Esophagus muscularis mucosa (tissue), 4 donors: ENCODE data around the gene GNL2. TPM values are rescaled to one million over a fixed set of nuclear protein-coding genes. Genes with fewer than 3 reads are reported as not detected.
"Not testable (repeated sequence)": the region's sequence is repeated elsewhere in the genome, so short reads cannot be mapped to it uniquely, and the experiment has no call there.

Source experiments
- DNase-seq: peaks from one replicate; pipeline ENCODE4 v3.0.0-alpha.2; 2017; ENCODE audit errors: extremely low spot score
- H3K27ac ChIP-seq, 4 donors: fragments of 200-600 bp; sonication (generic); replicated peaks in 1 of 4; 1 replicate in 3 of 4; 2 replicates in 1 of 4; pipeline ENCODE4 v1.5.1; 2016 to 2019; ENCODE audit warnings: mild to moderate bottlenecking in 1 of 4
- H3K27me3 ChIP-seq, 4 donors: fragments of 200-600 bp; sonication (generic); one replicate each; pipeline versions ENCODE4 v1.5.1 to v1.6.0; 2016 to 2019
- H3K36me3 ChIP-seq, 4 donors: fragments of 200-600 bp; sonication (generic); one replicate each; pipeline ENCODE4 v1.5.1; 2016 to 2019
- H3K4me1 ChIP-seq, 4 donors: fragments of 200-600 bp; sonication (generic); one replicate each; pipeline ENCODE4 v1.5.1; 2016 to 2019
- H3K4me3 ChIP-seq, 4 donors: fragments of 200-600 bp; sonication (generic); 1 replicate in 2 of 4; 2 replicates in 2 of 4; pipeline ENCODE4 v1.5.1; 2016 to 2019; ENCODE audit warnings: mild to moderate bottlenecking in 4 of 4, moderate library complexity in 1 of 4
- H3K9me3 ChIP-seq, 4 donors: fragments of 200-600 bp; sonication (generic); 1 replicate in 3 of 4; 2 replicates in 1 of 4; pipeline ENCODE4 v1.5.1; 2016 to 2019
- EP300 ChIP-seq: sonication (generic); formaldehyde crosslinking; IDR thresholded peaks from one replicate; pipeline ENCODE4 v1.6.1; 2017; ENCODE audit warnings: antibody characterized with exemption
- POLR2A ChIP-seq: fragments of 450-650 bp; IDR thresholded peaks from one replicate; pipeline ENCODE4 v1.6.1; 2017; ENCODE audit warnings: antibody characterized with exemption, moderate library complexity, mild to moderate bottlenecking, low read depth
- POLR2AphosphoS5 ChIP-seq, 2 donors: sonication (generic); formaldehyde crosslinking; IDR thresholded peaks; one replicate each; pipeline ENCODE4 v1.6.1; 2017; ENCODE audit warnings: antibody characterized with exemption in 2 of 2
- WGBS: methylation state at CpG from one replicate; pipeline ENCODE4 v1.1.5; 2018; 5-methylcytosine and 5-hydroxymethylcytosine counted together
- intact Hi-C: fragments of 100-400 bp; cut with DNase I; formaldehyde crosslinking; loops from one replicate; pipeline ENCODE4 v1.15.1; 2023
- total RNA-seq, 4 donors: library from RNA; depleted of rRNA; stranded (reverse); fragments of >200 nt; gene quantifications; one replicate each; pipeline versions ENCODE4 v1.1.0 to v1.2.1, GENCODE V29; 2016
- TF ChIP-seq, protein P1 (sequence below), 3 experiments: fragments of 200-600 bp in 2 of 3; fragments of 450-650 bp in 1 of 3; sonication (generic) in 2 of 3; IDR thresholded peaks; one replicate each; pipeline ENCODE4 v1.5.1; 2017 to 2019; ENCODE audit warnings: antibody characterized with exemption in 3 of 3, mild to moderate bottlenecking in 2 of 3, moderate library complexity in 1 of 3

Gene GNL2
- total RNA-seq, 4 donors from 2014 or later: 25.1 to 36.4 (median 27.0) TPM

DNA sequence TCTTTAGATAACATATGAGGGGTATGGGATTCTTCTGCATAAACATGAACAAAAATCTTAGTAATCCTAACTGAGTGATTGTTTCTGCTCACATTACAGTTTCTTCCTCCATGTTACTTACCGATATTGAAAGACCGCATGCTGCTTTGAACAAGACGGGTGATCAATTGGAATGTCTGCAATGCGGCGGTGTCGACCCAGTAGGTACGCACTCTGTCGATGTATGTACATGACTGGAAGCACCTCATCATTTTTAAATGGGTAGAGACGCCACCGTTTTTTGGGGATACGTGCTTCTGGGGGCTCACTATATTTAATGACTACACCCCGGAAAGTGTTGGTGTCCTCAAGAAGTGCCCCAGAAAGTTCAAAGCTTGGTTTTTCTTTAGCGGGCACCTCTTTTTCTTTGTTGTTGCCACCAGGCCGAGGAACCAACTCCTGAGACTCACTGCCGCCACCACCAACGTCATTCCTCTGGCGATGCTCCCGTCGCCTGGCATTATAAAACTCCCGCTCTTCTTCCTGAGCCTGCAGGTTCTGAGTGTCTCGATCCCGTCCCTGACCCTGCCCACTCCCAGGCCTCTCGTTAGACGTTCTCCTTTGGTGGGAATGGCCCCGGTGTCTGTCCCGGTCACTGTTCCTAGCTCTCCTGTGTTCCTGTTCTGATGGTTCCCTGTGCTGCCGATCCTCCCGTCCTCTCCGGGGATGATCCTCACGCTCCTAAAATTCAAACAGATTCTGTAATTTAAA lies 55.5 kb downstream of the GNL2 start:
- WGBS: 95% methylated on average over 30 of the region's 30 CpGs
- Histone ChIP-seq H3K9me3 (no peaks in the 10 kb centered on the region), H3K27me3 (no peaks in the 10 kb centered on the region), H3K36me3 (peaks cover 47 to 92% (median 72%) of the 10 kb centered on the region in 4 donors), H3K27ac (no peak overlapping the region), H3K4me3 (no peak overlapping the region), H3K4me1 (peaks cover 0 to 1% (median 0%) of the 10 kb centered on the region in 4 donors)
- TF ChIP-seq EP300 (no peak), POLR2AphosphoS5 (IDR thresholded peaks at IDR 0.05) (no peak), POLR2A (no peak)
- TF ChIP-seq, protein P1, sequence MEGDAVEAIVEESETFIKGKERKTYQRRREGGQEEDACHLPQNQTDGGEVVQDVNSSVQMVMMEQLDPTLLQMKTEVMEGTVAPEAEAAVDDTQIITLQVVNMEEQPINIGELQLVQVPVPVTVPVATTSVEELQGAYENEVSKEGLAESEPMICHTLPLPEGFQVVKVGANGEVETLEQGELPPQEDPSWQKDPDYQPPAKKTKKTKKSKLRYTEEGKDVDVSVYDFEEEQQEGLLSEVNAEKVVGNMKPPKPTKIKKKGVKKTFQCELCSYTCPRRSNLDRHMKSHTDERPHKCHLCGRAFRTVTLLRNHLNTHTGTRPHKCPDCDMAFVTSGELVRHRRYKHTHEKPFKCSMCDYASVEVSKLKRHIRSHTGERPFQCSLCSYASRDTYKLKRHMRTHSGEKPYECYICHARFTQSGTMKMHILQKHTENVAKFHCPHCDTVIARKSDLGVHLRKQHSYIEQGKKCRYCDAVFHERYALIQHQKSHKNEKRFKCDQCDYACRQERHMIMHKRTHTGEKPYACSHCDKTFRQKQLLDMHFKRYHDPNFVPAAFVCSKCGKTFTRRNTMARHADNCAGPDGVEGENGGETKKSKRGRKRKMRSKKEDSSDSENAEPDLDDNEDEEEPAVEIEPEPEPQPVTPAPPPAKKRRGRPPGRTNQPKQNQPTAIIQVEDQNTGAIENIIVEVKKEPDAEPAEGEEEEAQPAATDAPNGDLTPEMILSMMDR (IDR thresholded peaks at IDR 0.05): no peak
- DNase-seq: no peak
- intact Hi-C loops: no loop called here

DNA sequence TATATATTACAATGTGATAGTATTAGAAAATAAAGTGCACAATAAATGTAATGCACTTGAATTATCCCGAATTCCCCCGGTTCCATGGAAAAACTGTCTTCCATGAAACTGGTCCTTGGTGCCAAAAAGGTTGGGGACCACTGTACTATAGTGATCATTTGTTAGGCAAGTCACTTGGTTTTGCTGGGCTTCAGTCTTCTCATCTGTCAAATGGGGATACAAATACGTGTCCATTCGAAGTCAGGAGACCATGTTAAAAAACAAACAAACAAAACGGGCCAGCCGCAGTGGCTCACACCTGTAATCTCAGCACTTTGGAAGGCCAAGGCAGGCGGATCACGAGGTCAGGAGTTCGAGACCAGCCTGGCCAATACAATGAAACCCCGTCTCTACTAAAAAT lies 56.6 kb downstream of the GNL2 start:
- H3K27ac ChIP-seq, H3K27me3 ChIP-seq, H3K9me3 ChIP-seq, intact Hi-C loops, DNase-seq, H3K4me3 ChIP-seq: not testable (repeated sequence)
- Histone ChIP-seq H3K36me3 (peaks cover 47 to 82% (median 62%) of the 10 kb centered on the region in 4 donors), H3K4me1 (peaks cover 7 to 12% (median 8%) of the 10 kb centered on the region in 4 donors)
- 96% methylated on average over 10 of the region's 10 CpGs for WGBS

DNA sequence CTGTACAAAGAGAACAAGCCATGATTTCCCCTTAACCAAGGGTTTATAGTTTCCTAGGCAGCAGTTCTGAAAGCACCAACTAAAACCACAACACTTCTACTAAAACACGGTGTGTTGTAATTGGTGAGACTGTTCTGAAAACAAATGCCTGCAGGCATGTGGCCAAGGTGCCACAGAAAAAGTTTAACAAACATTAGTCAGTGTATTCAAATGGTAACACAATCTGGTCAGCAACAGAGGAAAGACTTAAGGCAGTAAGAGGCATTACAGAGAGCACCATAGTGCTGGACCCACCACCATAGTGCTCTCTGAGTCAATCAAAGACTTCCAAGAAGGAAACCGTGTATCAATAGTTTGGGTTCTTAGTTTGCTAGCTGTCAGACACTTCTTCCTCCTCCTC lies 58.4 kb downstream of the GNL2 start:
- peaks cover 15 to 22% (median 16%) of the 10 kb centered on the region in 4 donors for H3K4me1 ChIP-seq
- TF ChIP-seq EP300 (no peak), POLR2A (no peak), POLR2AphosphoS5 (IDR thresholded peaks at IDR 0.05) (no peak)
- TF ChIP-seq, protein P1 (IDR thresholded peaks at IDR 0.05): no peak
- no peak overlapping the region for H3K4me3 ChIP-seq
- H3K27me3 ChIP-seq: no peaks in the 10 kb centered on the region
- H3K36me3 ChIP-seq: peaks cover 44 to 71% (median 58%) of the 10 kb centered on the region in 4 donors
- no peak for DNase-seq
- WGBS: 80% methylated on average over 2 of the region's 2 CpGs
- H3K9me3 ChIP-seq: no peaks in the 10 kb centered on the region
- peak overlapping the region in 1 of 4 donors; percentile 16 for H3K27ac ChIP-seq
- intact Hi-C loops: no loop called here

DNA sequence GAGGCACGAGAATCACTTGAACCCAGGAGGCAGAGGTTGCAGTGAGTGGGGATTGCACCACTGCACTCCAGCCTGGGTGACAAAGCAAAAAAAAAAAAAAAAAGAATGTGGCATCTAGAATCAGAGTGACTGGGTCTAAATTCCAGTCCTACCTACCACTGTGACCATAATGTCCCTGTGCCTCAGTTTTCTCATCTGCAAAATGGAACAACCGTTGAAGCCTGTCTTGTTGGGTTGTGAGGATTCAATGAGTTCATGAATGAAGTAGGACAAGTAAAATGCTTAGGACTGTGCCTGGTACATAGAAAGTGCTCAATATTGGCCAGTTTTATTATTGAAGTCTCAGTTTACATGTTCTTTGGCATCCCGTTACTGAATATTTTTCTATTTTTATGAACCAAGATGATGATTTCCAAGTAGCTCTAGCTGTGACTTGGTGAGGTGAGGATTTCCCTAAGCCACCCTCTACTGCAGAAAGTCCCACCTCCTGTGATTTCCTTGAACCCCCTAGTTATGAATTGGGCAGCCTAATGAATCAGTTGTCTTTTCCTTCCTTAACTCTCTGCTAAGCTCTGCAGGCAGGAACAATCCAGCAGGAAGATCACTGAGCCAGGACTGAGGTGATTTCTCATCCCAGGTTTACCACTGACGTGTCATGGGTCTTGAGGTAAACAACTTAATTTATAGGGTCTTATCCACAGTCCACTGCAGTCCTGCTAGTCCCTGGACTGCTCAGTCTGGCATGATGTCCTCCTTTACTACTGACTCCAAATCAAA lies 62.2 kb downstream of the GNL2 start:
- no peaks in the 10 kb centered on the region for H3K27me3 ChIP-seq
- no peak overlapping the region for H3K4me3 ChIP-seq
- H3K4me1 ChIP-seq: peaks cover 15 to 22% (median 16%) of the 10 kb centered on the region in 4 donors
- TF ChIP-seq, protein P1 (IDR thresholded peaks at IDR 0.05): no peak
- TF ChIP-seq POLR2A: no peak
- no peak for TF ChIP-seq EP300
- no peak for TF ChIP-seq POLR2AphosphoS5 (IDR thresholded peaks at IDR 0.05)
- intact Hi-C loops: no loop called here
- H3K27ac ChIP-seq: peak overlapping the region; percentile 59 to 79 (median 72)
- no peak for DNase-seq
- H3K36me3 ChIP-seq: peaks cover 15 to 33% (median 31%) of the 10 kb centered on the region in 4 donors
- no peaks in the 10 kb centered on the region for H3K9me3 ChIP-seq
- 90% methylated on average over 4 of the region's 4 CpGs for WGBS

DNA sequence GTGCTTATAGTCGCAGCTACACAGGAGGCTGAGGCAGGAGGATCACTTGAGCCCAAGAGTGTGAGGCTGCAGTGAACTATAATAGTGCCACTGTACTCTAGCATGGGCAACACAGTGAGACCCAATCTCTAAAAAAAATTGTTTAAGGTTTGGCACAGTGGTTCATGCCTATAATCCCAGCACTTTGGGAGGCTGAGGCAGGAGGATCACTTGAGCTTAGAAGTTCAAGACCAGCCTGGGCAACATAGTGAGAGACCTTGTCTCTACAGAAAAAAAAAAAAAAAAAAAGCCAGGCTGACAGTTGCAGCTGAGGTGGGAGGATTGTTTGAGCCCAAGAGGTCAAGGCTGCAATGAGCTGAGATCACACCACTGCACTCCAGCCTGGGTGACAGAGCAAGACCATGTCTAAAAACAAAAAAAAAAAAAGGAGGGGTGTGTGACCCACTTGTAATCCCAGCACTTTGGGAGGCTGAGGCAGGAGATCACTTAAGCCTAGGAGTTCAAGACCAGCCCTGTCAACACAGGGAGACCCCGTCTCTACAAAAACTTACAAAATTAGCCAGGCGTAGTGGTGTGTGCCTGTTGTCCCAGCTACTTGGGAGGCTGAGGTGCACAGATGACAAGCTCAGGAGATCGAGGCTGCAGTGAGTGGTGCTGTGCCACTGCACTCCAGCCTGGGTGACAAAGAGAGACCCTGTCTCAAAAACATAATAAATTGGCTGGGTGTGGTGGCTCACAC lies 63.1 kb downstream of the GNL2 start:
- 93% methylated on average over 4 of the region's 4 CpGs for WGBS
- H3K4me1 ChIP-seq: peaks cover 15 to 22% (median 16%) of the 10 kb centered on the region in 4 donors
- H3K27me3 ChIP-seq, DNase-seq, H3K9me3 ChIP-seq, H3K4me3 ChIP-seq, intact Hi-C loops, H3K27ac ChIP-seq: not testable (repeated sequence)
- H3K36me3 ChIP-seq: peaks cover 9 to 26% (median 22%) of the 10 kb centered on the region in 4 donors

DNA sequence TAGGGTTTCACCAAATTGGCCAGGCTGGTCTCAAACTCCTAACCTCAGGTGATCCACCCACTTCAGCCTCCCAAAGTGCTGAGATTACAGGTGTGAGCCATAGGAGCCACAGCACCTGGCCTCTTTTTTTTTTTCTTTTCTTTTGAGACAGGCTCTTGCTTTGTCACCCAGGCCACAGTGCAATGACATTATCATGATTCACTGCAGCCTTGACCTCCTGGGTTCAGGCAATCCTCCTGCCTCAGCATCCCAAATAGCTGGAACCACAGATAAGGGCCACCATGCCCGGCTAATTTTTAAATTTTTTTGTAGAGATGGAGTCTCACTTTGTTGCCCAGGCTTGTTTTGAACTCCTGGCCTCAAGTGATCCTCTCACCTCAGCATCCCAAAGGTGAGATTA lies 65.8 kb downstream of the GNL2 start:
- DNase-seq, H3K36me3 ChIP-seq, H3K27me3 ChIP-seq, H3K9me3 ChIP-seq, H3K27ac ChIP-seq, H3K4me3 ChIP-seq, intact Hi-C loops: not testable (repeated sequence)
- 89% methylated on average over 1 of the region's 1 CpG for WGBS
- H3K4me1 ChIP-seq: peaks cover 15 to 17% (median 15%) of the 10 kb centered on the region in 4 donors
